Naive thymus-derived CD8-positive, alpha-beta T cell (primary cell): Measurements from ENCODE around the gene RASA3. TPM values are rescaled to one million over a fixed set of nuclear protein-coding genes. Genes with fewer than 3 reads are reported as not detected.

Experiments
- ATAC-seq, 2 donors: fragments of 150-1000 bp; cut with Tn5 transposase in 1 of 2; sonication (Bioruptor Pico), chemical (Tn5 transposase) in 1 of 2; 1 replicate in 1 of 2; 2 replicates in 1 of 2; pipeline ENCODE4 v1.10.0; 2021; ENCODE audit warnings: mild to moderate bottlenecking in 2 of 2, moderate library complexity in 2 of 2
- POLR2A ChIA-PET: fragments of 350-600 bp; sonication (Branson Sonifier 250); formaldehyde crosslinking; loops from one replicate; lab custom pipeline; 2021; ENCODE audit warnings: antibody characterized with exemption; lab: Charles Lee
- DNase-seq, 10 donors: peaks; one replicate each; pipeline versions ENCODE4 v3.0.0 to v3.0.0-alpha.2; 2020 to 2022
- H3K27ac Mint-ChIP-seq, 10 donors: one replicate each; pipeline ENCODE4 v1.8.0; 2020 to 2022; ENCODE audit warnings: mild to moderate bottlenecking in 10 of 10, mixed read lengths in 10 of 10, moderate library complexity in 4 of 10, inconsistent platforms in 1 of 10
- H3K27me3 Mint-ChIP-seq, 5 donors: one replicate each; pipeline ENCODE4 v1.8.0; 2021 to 2022; ENCODE audit warnings: mixed read lengths in 5 of 5
- H3K36me3 Mint-ChIP-seq, 3 donors: one replicate each; pipeline ENCODE4 v1.8.0; 2020 to 2022; ENCODE audit warnings: mixed read lengths in 3 of 3, mild to moderate bottlenecking in 2 of 3, inconsistent platforms in 1 of 3
- H3K4me1 Mint-ChIP-seq, 4 donors: one replicate each; pipeline ENCODE4 v1.8.0; 2021 to 2022; ENCODE audit warnings: mixed read lengths in 4 of 4
- H3K4me3 Mint-ChIP-seq, 10 donors: one replicate each; pipeline ENCODE4 v1.8.0; 2020 to 2022; ENCODE audit warnings: mild to moderate bottlenecking in 10 of 10, mixed read lengths in 10 of 10, moderate library complexity in 6 of 10, inconsistent platforms in 1 of 10
- H3K9me3 Mint-ChIP-seq, 9 donors: one replicate each; pipeline ENCODE4 v1.8.0; 2020 to 2022; ENCODE audit warnings: mixed read lengths in 9 of 9, mild to moderate bottlenecking in 3 of 9, inconsistent platforms in 1 of 9, moderate library complexity in 1 of 9
- polyA plus RNA-seq, 3 donors: library from polyadenylated mRNA; unstranded; fragments of 300-500 nt; fragmentation: Illumina TruSeq; gene quantifications; one replicate each; pipeline ENCODE4 v1.2.3, GENCODE V29; 2021
- total RNA-seq, 8 experiments: library from RNA in 2 of 8; stranded (reverse) in 2 of 8; gene quantifications; one replicate each; pipeline ENCODE4 v1.2.3 and lab custom pipeline; 2021 to 2026

Gene RASA3
- total and polyA plus RNA-seq, 5 experiments from 2014 or later = 62.2 to 196 (median 169) TPM

DNA sequence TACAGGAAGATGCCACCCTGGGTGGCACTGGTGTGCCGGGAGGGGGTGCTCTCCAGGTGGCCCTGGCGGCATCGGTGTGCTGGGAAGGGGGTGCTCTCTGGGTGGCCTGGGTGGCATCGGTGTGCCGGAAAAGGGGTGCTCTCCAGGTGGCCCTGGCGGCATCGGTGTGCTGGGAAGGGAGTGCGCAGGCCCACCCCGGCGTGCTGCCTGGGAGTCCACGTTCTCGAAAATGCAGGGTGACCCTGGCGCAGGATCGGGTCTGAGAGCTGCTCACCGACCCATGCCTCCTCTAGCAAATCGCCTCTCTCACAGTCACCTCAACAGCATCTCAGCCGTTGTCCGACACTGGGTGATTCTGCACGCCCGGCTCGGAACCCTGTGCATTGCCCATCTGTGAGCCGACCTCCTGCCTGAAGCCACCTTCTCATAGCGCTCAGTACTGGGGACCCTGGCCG is 36.4 kb downstream of the RASA3 start:
- ATAC-seq (no peak), DNase-seq (peak in 1 of 10 donors; percentile 41)
- POLR2A ChIA-PET = interaction anchor here (0.7 to 3.0 kb wide), 6 partner anchors 14 to 80 kb away, joined by 3 to 12 read pairs (median 4); no protein-coding TSS in a partner anchor
- peaks cover 10 to 47% (median 27%) of the 10 kb centered on the region in 9 donors for H3K9me3 Mint-ChIP-seq
- H3K4me1 Mint-ChIP-seq = peaks cover 58 to 84% (median 75%) of the 10 kb centered on the region in 4 donors
- H3K27ac Mint-ChIP-seq = peak overlapping the region in 9 of 10 donors; percentile 62 to 98 (median 89)
- no peaks in the 10 kb centered on the region for H3K27me3 Mint-ChIP-seq
- peaks cover 28 to 53% (median 31%) of the 10 kb centered on the region in 3 donors for H3K36me3 Mint-ChIP-seq
- H3K4me3 Mint-ChIP-seq = peak overlapping the region in 8 of 10 donors; percentile 3 to 85 (median 72)

DNA sequence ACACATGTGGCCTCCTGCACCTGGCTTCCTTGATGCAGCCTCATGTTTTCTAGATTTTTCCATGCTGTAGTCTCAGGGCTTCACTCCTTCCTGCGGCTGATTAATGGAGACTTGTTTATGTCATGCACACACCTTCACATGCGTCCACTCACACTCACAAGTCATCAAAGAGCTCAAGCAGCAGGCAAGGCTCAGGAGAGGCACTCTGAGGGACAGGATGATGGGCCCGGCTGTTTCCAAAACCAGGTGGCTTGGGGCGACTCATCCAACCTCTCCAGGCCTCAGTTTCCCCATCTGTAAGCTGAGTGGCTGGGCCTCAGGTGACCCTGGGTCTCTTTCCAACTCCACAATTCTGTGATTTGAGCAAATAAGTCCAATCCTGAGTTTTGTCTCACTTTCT is 36.9 kb downstream of the RASA3 start:
- peak overlapping the region; percentile 62 to 98 (median 86) for H3K27ac Mint-ChIP-seq
- DNase-seq = peak in 1 of 10 donors; percentile 53
- H3K36me3 Mint-ChIP-seq = peaks cover 31 to 51% (median 35%) of the 10 kb centered on the region in 3 donors
- ATAC-seq = no peak
- POLR2A ChIA-PET = interaction anchor here (0.7 to 3.0 kb wide), 7 partner anchors 14 to 79 kb away, joined by 3 to 12 read pairs (median 4); no protein-coding TSS in a partner anchor
- peak overlapping the region in 7 of 10 donors; percentile 53 to 84 (median 75) for H3K4me3 Mint-ChIP-seq
- H3K4me1 Mint-ChIP-seq = peaks cover 57 to 84% (median 75%) of the 10 kb centered on the region in 4 donors
- H3K27me3 Mint-ChIP-seq = no peaks in the 10 kb centered on the region
- H3K9me3 Mint-ChIP-seq = peaks cover 11 to 53% (median 27%) of the 10 kb centered on the region in 9 donors

DNA sequence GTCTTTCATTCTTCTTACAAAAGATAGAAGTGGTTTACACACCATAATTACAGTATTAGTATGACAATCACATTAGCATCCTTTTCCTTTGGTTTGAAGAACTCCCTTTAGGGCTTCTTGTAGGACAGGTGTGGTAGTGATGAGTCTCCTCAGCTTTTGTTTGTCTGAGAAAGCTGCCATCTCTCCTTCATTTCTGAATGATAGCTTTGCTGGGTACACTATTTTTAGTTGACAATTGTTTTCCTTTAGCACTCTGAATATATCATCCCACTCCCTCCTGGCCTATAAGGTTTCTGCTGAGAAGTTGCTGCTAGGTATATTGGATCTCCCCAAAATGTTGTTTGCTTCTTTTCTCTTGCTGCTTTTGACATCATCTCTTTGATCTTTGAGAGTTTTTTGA is 39.3 kb downstream of the RASA3 start:
- Mint-ChIP-seq H3K27ac (peak overlapping the region in 9 of 10 donors; percentile 2 to 91 (median 63)), H3K36me3 (peaks cover 35 to 55% (median 36%) of the 10 kb centered on the region in 3 donors), H3K9me3 (peaks cover 11 to 58% (median 27%) of the 10 kb centered on the region in 9 donors), H3K4me3 (peak overlapping the region in 7 of 10 donors; percentile 3 to 39 (median 26)), H3K4me1 (peaks cover 56 to 90% (median 75%) of the 10 kb centered on the region in 4 donors), H3K27me3 (no peaks in the 10 kb centered on the region)
- POLR2A ChIA-PET = interaction anchor here (0.5 to 1.3 kb wide), 2 partner anchors 26 to 103 kb away, joined by 3 to 4 read pairs; no protein-coding TSS in a partner anchor
- no peak for DNase-seq
- no peak for ATAC-seq

DNA sequence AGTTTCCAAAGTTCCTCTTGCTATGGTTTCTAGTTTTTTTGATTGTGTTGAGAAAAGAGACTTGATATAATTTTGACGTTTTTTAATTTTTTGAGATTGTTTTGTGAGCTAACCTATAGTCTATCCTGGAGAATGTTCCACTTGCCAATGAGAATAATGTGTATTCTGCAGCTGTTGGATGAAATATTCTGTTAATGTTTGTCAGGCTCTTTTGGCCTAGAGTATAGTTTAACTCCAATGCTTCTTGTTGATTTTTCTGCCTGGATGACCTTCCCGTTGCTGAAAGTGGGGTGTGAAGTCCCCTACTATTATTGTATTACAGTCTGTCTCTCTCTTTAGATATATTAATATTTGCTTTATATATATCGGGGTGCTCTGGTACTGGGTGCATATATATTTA is 40.0 kb downstream of the RASA3 start:
- Mint-ChIP-seq H3K4me3 (no peak overlapping the region), H3K4me1 (peaks cover 50 to 87% (median 72%) of the 10 kb centered on the region in 4 donors), H3K9me3 (peaks cover 11 to 53% (median 27%) of the 10 kb centered on the region in 9 donors), H3K36me3 (peaks cover 35 to 55% (median 36%) of the 10 kb centered on the region in 3 donors), H3K27ac (peak overlapping the region in 5 of 10 donors; percentile 37 to 91 (median 44)), H3K27me3 (no peaks in the 10 kb centered on the region)
- no peak for DNase-seq
- no peak for ATAC-seq
- POLR2A ChIA-PET = interaction anchor here (1.3 kb wide), 1 partner anchor 18 kb away, joined by 5 read pairs; no protein-coding TSS in a partner anchor

DNA sequence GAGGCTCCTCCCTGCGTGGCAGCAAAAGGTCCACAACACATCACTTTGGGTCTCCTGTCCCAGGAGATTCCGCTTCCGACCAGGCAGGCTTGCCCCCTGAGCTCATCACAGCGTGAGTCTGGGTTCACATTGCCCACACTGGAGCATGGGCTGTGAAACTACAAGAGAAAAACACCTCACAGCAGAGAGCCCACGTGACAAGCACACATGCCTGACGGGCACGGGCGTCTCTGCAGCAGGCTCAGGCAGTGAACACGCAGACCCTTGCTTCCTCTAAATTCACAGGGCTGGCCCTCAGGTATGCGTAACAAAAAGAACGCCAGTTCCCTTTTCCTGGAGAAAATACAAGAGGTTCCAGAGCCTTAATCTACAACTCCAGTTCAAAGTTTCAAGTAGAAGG is 41.9 kb downstream of the RASA3 start:
- Mint-ChIP-seq H3K36me3 (peaks cover 30 to 41% (median 36%) of the 10 kb centered on the region in 3 donors), H3K27ac (peak overlapping the region; percentile 48 to 94 (median 89)), H3K27me3 (no peaks in the 10 kb centered on the region), H3K9me3 (peaks cover 11 to 48% (median 27%) of the 10 kb centered on the region in 9 donors), H3K4me3 (peak overlapping the region in 8 of 10 donors; percentile 32 to 73 (median 64)), H3K4me1 (peaks cover 31 to 72% (median 52%) of the 10 kb centered on the region in 4 donors)
- ATAC-seq (peak; percentile 76 to 86), DNase-seq (no peak)
- POLR2A ChIA-PET = interaction anchor here (0.5 to 0.9 kb wide), 2 partner anchors 12 to 38 kb away, joined by 4 read pairs; no protein-coding TSS in a partner anchor

DNA sequence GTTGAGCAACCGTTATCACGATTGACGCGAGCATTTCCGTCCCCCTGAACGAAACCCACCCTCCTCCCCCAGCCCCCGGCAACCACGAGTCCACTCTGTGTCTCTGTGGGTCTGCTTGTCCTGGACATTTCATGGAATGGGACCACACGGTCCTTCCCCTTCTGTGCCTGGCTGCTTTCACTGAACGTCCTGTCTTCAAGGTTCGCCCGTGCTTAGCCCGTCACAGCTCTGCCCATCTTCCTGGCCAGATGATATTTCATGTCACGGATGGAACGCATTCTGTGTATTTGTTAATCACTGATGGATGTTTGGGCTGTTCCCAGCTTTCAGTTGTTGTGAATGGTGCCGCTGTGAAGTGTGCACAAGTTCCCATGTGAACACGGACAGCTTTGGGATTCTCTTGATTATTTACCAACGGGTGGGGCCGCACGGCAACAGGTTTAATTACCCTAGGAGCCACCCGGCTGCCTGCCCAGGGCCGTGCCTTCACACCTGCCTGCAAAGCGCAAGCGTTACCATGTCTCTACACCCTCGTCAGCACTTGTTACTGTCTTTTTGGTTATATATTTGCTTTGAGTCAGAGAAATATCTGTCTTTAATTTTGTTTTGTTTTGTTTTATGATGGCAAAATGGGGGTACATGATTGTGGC is 42.5 kb downstream of the RASA3 start:
- Mint-ChIP-seq H3K36me3 (peaks cover 30 to 36% (median 36%) of the 10 kb centered on the region in 3 donors), H3K27me3 (no peaks in the 10 kb centered on the region), H3K27ac (peak overlapping the region; percentile 48 to 94 (median 89)), H3K4me1 (peaks cover 27 to 66% (median 46%) of the 10 kb centered on the region in 4 donors), H3K4me3 (peak overlapping the region in 8 of 10 donors; percentile 22 to 73 (median 64)), H3K9me3 (peaks cover 11 to 44% (median 27%) of the 10 kb centered on the region in 9 donors)
- ATAC-seq = no peak
- DNase-seq = no peak
- POLR2A ChIA-PET = no interaction called here

DNA sequence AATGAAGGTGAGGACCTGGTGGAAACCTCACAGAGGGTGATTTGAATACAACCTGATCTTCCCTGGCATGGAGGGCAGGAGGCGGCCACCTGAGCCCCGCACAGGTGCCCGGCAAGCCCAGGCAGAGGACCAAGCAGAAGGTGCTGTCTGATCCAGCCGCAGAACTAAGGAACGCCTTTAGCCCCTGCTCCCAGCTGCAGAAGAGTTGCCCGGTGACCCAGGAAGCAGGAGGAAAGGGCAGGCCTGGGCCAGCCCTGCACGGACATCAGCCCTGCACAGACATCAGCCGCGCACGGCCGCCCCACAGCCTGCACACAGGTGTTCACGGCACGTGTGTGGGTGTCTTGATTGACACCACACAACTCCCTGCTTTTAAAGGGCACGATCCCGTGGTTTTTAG is 43.1 kb downstream of the RASA3 start:
- H3K27ac Mint-ChIP-seq = peak overlapping the region in 8 of 10 donors; percentile 8 to 93 (median 74)
- H3K27me3 Mint-ChIP-seq = no peaks in the 10 kb centered on the region
- POLR2A ChIA-PET = no interaction called here
- ATAC-seq (no peak), DNase-seq (no peak)
- peaks cover 30 to 35% (median 35%) of the 10 kb centered on the region in 3 donors for H3K36me3 Mint-ChIP-seq
- H3K9me3 Mint-ChIP-seq = peaks cover 11 to 44% (median 27%) of the 10 kb centered on the region in 9 donors
- H3K4me3 Mint-ChIP-seq = peak overlapping the region in 2 of 10 donors; percentile 4 to 34
- peaks cover 27 to 62% (median 45%) of the 10 kb centered on the region in 4 donors for H3K4me1 Mint-ChIP-seq

DNA sequence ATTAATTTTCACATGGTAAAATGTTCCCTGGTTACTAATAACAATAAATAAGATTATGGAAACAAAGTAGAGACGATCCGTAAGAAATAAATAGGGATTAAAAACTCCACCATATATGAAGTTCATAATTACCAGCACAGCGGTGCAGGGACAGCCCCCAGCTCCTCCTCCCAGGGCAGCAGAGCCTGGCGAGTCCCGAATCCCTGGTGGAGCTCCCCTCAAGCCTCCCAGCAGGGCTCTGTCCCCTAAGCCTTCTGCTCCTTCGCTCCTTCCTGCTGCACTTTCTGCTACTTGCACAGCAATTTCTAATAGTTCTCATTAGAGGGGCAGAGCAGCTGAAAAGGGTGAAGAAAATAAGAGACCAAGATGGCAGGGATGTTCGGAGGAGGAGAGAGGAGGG is 43.6 kb downstream of the RASA3 start:
- DNase-seq = no peak
- Mint-ChIP-seq H3K27me3 (no peaks in the 10 kb centered on the region), H3K4me1 (peaks cover 23 to 57% (median 40%) of the 10 kb centered on the region in 4 donors), H3K36me3 (peaks cover 27 to 31% (median 30%) of the 10 kb centered on the region in 3 donors), H3K4me3 (peak overlapping the region in 5 of 10 donors; percentile 4 to 45 (median 27)), H3K9me3 (peaks cover 10 to 39% (median 26%) of the 10 kb centered on the region in 9 donors), H3K27ac (peak overlapping the region in 9 of 10 donors; percentile 19 to 83 (median 29))
- ATAC-seq = no peak
- POLR2A ChIA-PET = interaction anchor here (1.3 kb wide), 1 partner anchor 22 kb away, joined by 3 read pairs; no protein-coding TSS in a partner anchor

DNA sequence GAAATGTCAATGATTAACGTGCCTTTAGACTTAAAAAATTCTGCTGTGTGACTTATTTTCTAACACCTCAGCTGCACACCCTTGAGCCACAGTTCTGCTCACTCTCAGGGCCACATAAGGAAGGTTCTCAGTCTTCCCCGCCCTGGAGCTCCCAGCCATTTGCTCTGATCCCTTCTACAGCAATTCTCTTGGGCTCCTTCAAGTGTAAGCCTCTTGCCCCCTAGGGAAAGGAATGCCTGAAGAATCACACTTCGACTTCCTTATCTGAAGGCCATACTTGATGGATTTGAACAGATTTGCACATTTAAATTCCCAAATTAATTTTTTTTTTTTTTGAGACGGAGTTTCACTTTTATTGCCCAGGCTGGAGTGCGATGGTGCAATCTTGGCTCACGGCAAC is 44.2 kb downstream of the RASA3 start:
- peaks cover 21 to 25% (median 24%) of the 10 kb centered on the region in 3 donors for H3K36me3 Mint-ChIP-seq
- no peaks in the 10 kb centered on the region for H3K27me3 Mint-ChIP-seq
- POLR2A ChIA-PET = interaction anchor here (1.3 kb wide), 1 partner anchor 22 kb away, joined by 3 read pairs; no protein-coding TSS in a partner anchor
- no peak for ATAC-seq
- H3K27ac Mint-ChIP-seq = peak overlapping the region in 8 of 10 donors; percentile 9 to 83 (median 44)
- H3K9me3 Mint-ChIP-seq = peaks cover 4 to 33% (median 19%) of the 10 kb centered on the region in 9 donors
- H3K4me3 Mint-ChIP-seq = peak overlapping the region in 1 of 10 donors; percentile 45
- DNase-seq = no peak
- H3K4me1 Mint-ChIP-seq = peaks cover 17 to 51% (median 34%) of the 10 kb centered on the region in 4 donors

DNA sequence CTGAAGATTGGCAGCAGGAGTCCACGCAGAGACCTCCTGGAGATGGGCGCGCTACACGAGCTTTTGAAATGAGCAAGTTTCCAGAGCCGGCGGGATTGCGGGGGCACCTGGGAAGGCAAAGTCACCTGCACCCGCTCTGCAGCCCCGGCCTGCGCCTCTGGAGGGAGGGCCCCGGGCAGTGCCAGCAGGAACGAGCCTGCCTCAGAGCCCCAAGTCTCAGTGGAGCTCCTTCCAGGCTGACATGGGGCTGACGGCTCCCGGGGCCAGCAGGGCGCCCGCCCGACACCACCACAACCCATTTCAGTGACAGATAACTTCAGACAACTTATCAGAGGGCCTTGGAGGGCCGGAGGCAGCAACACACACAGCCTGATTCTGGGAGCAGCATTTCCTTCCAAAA is 45.0 kb downstream of the RASA3 start:
- Mint-ChIP-seq H3K4me3 (peak overlapping the region in 1 of 10 donors; percentile 45), H3K9me3 (peaks cover 4 to 30% (median 11%) of the 10 kb centered on the region in 9 donors), H3K4me1 (peaks cover 19 to 54% (median 41%) of the 10 kb centered on the region in 4 donors), H3K27me3 (no peaks in the 10 kb centered on the region), H3K36me3 (peaks cover 15 to 30% (median 25%) of the 10 kb centered on the region in 3 donors), H3K27ac (peak overlapping the region in 2 of 10 donors; percentile 40 to 72)
- POLR2A ChIA-PET = no interaction called here
- peak in 1 of 2 donors; percentile 47 for ATAC-seq
- no peak for DNase-seq

DNA sequence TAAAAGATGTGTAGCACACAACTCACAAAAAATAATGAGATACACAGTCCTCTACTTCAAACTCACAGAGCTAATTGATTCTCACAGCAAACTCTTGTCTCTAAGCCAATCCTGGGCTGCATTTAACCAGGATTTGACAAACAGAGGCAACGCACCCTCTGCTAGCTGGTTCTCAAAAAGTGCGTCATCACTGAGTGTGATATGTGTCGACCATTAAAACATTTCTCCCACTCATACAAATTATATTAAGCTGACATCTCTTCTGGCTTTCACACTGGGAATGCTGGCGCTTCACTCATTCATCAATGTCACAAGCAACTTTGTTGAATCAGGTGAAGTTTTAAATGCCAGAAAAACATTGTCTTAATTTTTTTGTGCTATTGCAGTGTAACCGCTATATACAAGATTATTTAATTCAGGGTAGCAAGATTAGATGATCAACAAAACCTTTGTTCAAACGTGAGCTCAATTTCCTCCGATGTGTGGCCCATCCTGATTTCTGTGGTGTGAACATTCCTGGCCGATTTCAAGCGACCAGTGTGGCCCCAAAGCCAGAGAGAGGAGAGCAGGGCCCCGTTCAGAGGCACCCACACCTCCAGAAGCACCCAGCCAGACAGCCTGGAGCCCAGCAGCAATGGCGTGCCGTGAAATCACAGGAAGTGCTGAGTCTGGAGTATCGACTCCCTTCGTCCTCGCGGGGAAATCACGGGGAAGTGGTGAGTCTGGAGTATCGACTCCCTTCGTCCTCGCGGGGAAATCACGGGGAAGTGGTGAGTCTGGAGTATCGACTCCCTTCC is 49.4 kb downstream of the RASA3 start:
- DNase-seq (no peak), ATAC-seq (no peak)
- Mint-ChIP-seq H3K4me3 (peak overlapping the region in 3 of 10 donors; percentile 10 to 20 (median 15)), H3K4me1 (peaks cover 18 to 56% (median 47%) of the 10 kb centered on the region in 4 donors), H3K9me3 (peaks cover 0 to 11% (median 0%) of the 10 kb centered on the region in 9 donors), H3K27me3 (no peaks in the 10 kb centered on the region), H3K36me3 (peaks cover 0 to 36% (median 9%) of the 10 kb centered on the region in 3 donors), H3K27ac (peak overlapping the region in 7 of 10 donors; percentile 13 to 76 (median 48))
- POLR2A ChIA-PET = no interaction called here
